Stimulated activated CD4-positive, alpha-beta T cell treated with anti-CD3 and anti-CD28 coated beads, Interleukin-12 subunit alpha, Interleukin-12 subunit beta, amount 100 ng/mL, for 4 hours (primary cell): Measurements from ENCODE around the gene GRID2IP.

Experiments
- DNase-seq: peaks from one replicate; pipeline ENCODE4 v3.0.0-alpha.2; 2020

The GRID2IP gene

GRCh38 chr7:6513541-6513940 lies 37.7 kb downstream of the GRID2IP start:
- DNase-seq: no peak

GRCh38 chr7:6512892-6513291 lies 38.4 kb downstream of the GRID2IP start:
- no peak for DNase-seq

GRCh38 chr7:6510476-6511133 lies 40.7 kb downstream of the GRID2IP start:
- DNase-seq: no peak

- no peak for DNase-seq
These were observed 42.3 kb downstream of the GRID2IP start for GRCh38 chr7:6508950-6509349.

GRCh38 chr7:6508539-6508938 lies 42.7 kb downstream of the GRID2IP start:
- DNase-seq: no peak

- DNase-seq: no peak
These were observed 43.4 kb downstream of the GRID2IP start for GRCh38 chr7:6507906-6508305.

GRCh38 chr7:6505685-6506559 lies 45.3 kb downstream of the GRID2IP start:
- DNase-seq: no peak

- DNase-seq: no peak
These were observed 46.3 kb downstream of the GRID2IP start for GRCh38 chr7:6504996-6505395.

GRCh38 chr7:6502886-6503285 lies 48.4 kb downstream of the GRID2IP start:
- DNase-seq: no peak

GRCh38 chr7:6501586-6502564 lies 49.4 kb downstream of the GRID2IP start:
- no peak for DNase-seq

GRCh38 chr7:6500691-6501090 lies 50.6 kb downstream of the GRID2IP start:
- no peak for DNase-seq

- no peak for DNase-seq
These were observed 53.3 kb downstream of the GRID2IP start for GRCh38 chr7:6497994-6498393.

- no peak for DNase-seq
These were observed 53.7 kb downstream of the GRID2IP start for GRCh38 chr7:6497637-6497905.

GRCh38 chr7:6496842-6497636 lies 54.2 kb downstream of the GRID2IP start:
- DNase-seq: no peak

GRCh38 chr7:6495597-6496262 lies 55.5 kb downstream of the GRID2IP start:
- no peak for DNase-seq

GRCh38 chr7:6494365-6494764 lies 56.9 kb downstream of the GRID2IP start:
- DNase-seq: no peak

GRCh38 chr7:6491194-6491593 lies 60.1 kb downstream of the GRID2IP start:
- DNase-seq: no peak

- DNase-seq: no peak
These were observed 61.6 kb downstream of the GRID2IP start for GRCh38 chr7:6489612-6490011.

- DNase-seq: no peak
These were observed 64.1 kb downstream of the GRID2IP start for GRCh38 chr7:6487184-6487545.

GRCh38 chr7:6486438-6487183 lies 64.7 kb downstream of the GRID2IP start:
- DNase-seq: no peak

GRCh38 chr7:6482743-6483119 lies 68.5 kb downstream of the GRID2IP start:
- DNase-seq: no peak
